Upper lobe of right lung (tissue), 1 donor: Measurements from ENCODE around the gene RFTN1. TPM values are rescaled to one million over a fixed set of nuclear protein-coding genes. Genes with fewer than 3 reads are reported as not detected.
A peak's percentile ranks its signal among the peaks of the same experiment; 100 is the strongest.

ENCODE experiments used
- ATAC-seq: fragments of 200-7000 bp; cut with Tn5 transposase; one replicate; pipeline ENCODE4 v1.9.1; 2020; ENCODE audit warnings: mild to moderate bottlenecking, moderate library complexity
- DNase-seq: peaks from one replicate; pipeline ENCODE4 v3.0.0-alpha.2; 2020
- H3K27ac ChIP-seq: fragments of 200-600 bp; one replicate; pipeline ENCODE4 v1.8.0; 2022
- H3K27me3 ChIP-seq: fragments of 200-600 bp; one replicate; pipeline ENCODE4 v1.8.0; 2022; ENCODE audit warnings: mild to moderate bottlenecking
- H3K36me3 ChIP-seq: fragments of 200-600 bp; one replicate; pipeline ENCODE4 v1.8.0; 2022
- H3K4me1 ChIP-seq: fragments of 200-600 bp; one replicate; pipeline ENCODE4 v1.8.0; 2022
- H3K4me3 ChIP-seq: fragments of 200-600 bp; one replicate; pipeline ENCODE4 v1.8.0; 2022; ENCODE audit warnings: mild to moderate bottlenecking
- H3K9me3 ChIP-seq: fragments of 200-600 bp; one replicate; pipeline ENCODE4 v1.8.0; 2022
- CTCF ChIP-seq: fragments of 200-600 bp; IDR thresholded peaks from one replicate; pipeline ENCODE4 v1.8.0; 2022; ENCODE audit warnings: antibody characterized with exemption
- intact Hi-C: fragments of 100-400 bp; cut with DNase I; formaldehyde crosslinking; loops from one replicate; pipeline ENCODE4 v1.11.0; 2022
- total RNA-seq: library from RNA; stranded (reverse); fragmentation: NEBNext Ultra II Directional; extraction: Animal tissue kit (Norgen Biotek cat#: 25700); gene quantifications from one replicate; pipeline ENCODE4 v1.2.1, GENCODE V29; 2021
- donor health status: DM: no; HTN: yes; CAD: no; lungs with severe emphysema.

The RFTN1 gene
- total RNA-seq, 1 donor from 2014 or later = 69.4 TPM

GRCh38 chr3:16508243-16508578 is 5.3 kb downstream of the RFTN1 start:
- Histone ChIP-seq H3K9me3 (no peaks in the 10 kb centered on the region), H3K27me3 (no peaks in the 10 kb centered on the region), H3K4me1 (peaks cover 46% of the 10 kb centered on the region), H3K27ac (peak overlapping the region; percentile 39), H3K4me3 (no peak overlapping the region), H3K36me3 (no peaks in the 10 kb centered on the region)
- TF ChIP-seq CTCF = no peak
- intact Hi-C loops = no loop called here
- ATAC-seq (no peak), DNase-seq (no peak)

GRCh38 chr3:16507578-16508242 is 5.8 kb downstream of the RFTN1 start:
- intact Hi-C loops = no loop called here
- no peak for DNase-seq

GRCh38 chr3:16506884-16507577 is 6.5 kb downstream of the RFTN1 start:
- Histone ChIP-seq H3K4me3 (no peak overlapping the region), H3K27me3 (no peaks in the 10 kb centered on the region), H3K4me1 (peaks cover 46% of the 10 kb centered on the region), H3K9me3 (no peaks in the 10 kb centered on the region), H3K27ac (no peak overlapping the region), H3K36me3 (no peaks in the 10 kb centered on the region)
- ATAC-seq (no peak), DNase-seq (no peak)
- TF ChIP-seq CTCF = no peak
- intact Hi-C loops = no loop called here

More at GRCh38 chr3:16507578-16508242, 5.8 kb downstream of the RFTN1 start:
- ATAC-seq = no peak
- Histone ChIP-seq H3K27ac (peak overlapping the region; percentile 39), H3K36me3 (no peaks in the 10 kb centered on the region), H3K4me3 (no peak overlapping the region), H3K9me3 (no peaks in the 10 kb centered on the region), H3K27me3 (no peaks in the 10 kb centered on the region), H3K4me1 (peaks cover 46% of the 10 kb centered on the region)
- TF ChIP-seq CTCF = no peak

GRCh38 chr3:16506451-16506850 is 7.0 kb downstream of the RFTN1 start:
- DNase-seq = no peak
- ATAC-seq = no peak
- Histone ChIP-seq H3K9me3 (no peaks in the 10 kb centered on the region), H3K27ac (no peak overlapping the region), H3K4me1 (peaks cover 43% of the 10 kb centered on the region), H3K27me3 (no peaks in the 10 kb centered on the region), H3K4me3 (no peak overlapping the region), H3K36me3 (no peaks in the 10 kb centered on the region)
- intact Hi-C loops = no loop called here
- no peak for TF ChIP-seq CTCF

GRCh38 chr3:16504692-16505091 is 8.8 kb downstream of the RFTN1 start:
- DNase-seq = no peak
- intact Hi-C loops = no loop called here
- H3K4me1 ChIP-seq = peaks cover 27% of the 10 kb centered on the region
- H3K27me3 ChIP-seq = no peaks in the 10 kb centered on the region
- H3K27ac ChIP-seq = no peak overlapping the region
- H3K9me3 ChIP-seq = no peaks in the 10 kb centered on the region
- H3K36me3 ChIP-seq = peaks cover 6% of the 10 kb centered on the region
- ATAC-seq = no peak
- TF ChIP-seq CTCF = no peak
- H3K4me3 ChIP-seq = no peak overlapping the region
